ENCODE measurements around the gene HMX1. TPM values are rescaled to one million over a fixed set of nuclear protein-coding genes. Genes with fewer than 3 reads are reported as not detected.

HMX1 gene
- polyA plus RNA-seq, 1 of the 3 experiments (the other 2 are of a cell fraction), result 0.20 TPM

DNA sequence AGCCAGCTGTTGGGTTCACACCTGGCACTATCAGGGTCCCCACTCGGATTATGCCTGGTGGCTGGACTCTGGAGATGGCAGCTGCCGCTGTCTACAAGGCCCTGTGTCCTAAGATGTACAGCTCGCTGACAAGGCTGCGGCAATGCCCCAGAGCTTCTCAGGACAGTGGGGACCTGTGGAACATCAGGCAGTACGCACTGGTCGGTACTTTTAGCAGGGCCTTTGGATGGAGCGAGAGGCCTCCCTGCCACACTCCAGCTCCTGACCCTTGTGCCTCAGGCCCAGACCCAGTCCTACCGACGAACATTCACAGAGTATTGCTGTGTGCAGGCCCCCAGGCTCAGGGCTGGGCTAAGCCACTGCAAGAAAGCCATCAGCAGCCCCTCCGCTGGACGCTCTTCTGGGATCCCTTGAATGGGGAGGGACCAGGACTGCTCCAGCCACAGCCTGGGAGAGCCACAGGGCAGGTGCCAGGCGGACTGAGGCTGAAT, 45.7 kb upstream of the HMX1 start:
- H3K27ac ChIP-seq (ENCODE audit: low read depth in 2 of 2, low read length in 1 of 2), result no peak overlapping the region
- H3F3A ChIP-seq (replicated peaks; ENCODE audit: insufficient read depth), result no peaks in the 10 kb centered on the region
- H2AFZ ChIP-seq (ENCODE audit: low read depth), result no peak overlapping the region
- H3K9me2 ChIP-seq, result no peaks in the 10 kb centered on the region
- no peaks in the 10 kb centered on the region for H4K20me1 ChIP-seq (ENCODE audit: insufficient read depth)
- H3K79me2 ChIP-seq (ENCODE audit: insufficient read depth), result no peaks in the 10 kb centered on the region
- H3K27me3 ChIP-seq (ENCODE audit: insufficient read depth), result no peaks in the 10 kb centered on the region
- ChIA-PET POLR2A (interaction anchor here (0.8 kb wide), 1 partner anchor 310 kb away, joined by 3 read pairs; no protein-coding TSS in a partner anchor), CTCF (interaction anchor here (0.6 to 5.8 kb wide), 38 partner anchors 9 to 1332 kb away, joined by 3 to 89 read pairs (median 6); no protein-coding TSS in a partner anchor)
- H3K4me2 ChIP-seq, result no peak overlapping the region
- H3K9ac ChIP-seq, result no peak overlapping the region
- H3K4me1 ChIP-seq (ENCODE audit: control insufficient read depth in 1 of 2, insufficient read depth in 2 of 2, low read depth in 1 of 2, low read length in 1 of 2), result peaks cover 0 to 2% of the 10 kb centered on the region in 2 experiments; a peak in 1 of 4 replicates
- no peaks in the 10 kb centered on the region for H3K36me3 ChIP-seq (replicated peaks in 1 of 2; ENCODE audit: control insufficient read depth in 1 of 2, insufficient read depth in 2 of 2, low read length in 1 of 2)
- H3K4me3 ChIP-seq (ENCODE audit: low read depth in 2 of 2, low read length in 1 of 2), result no peak overlapping the region
- no peaks in the 10 kb centered on the region for H3K9me3 ChIP-seq
- WGBS (ENCODE audit: low lambda C conversion rate), result 48% methylated on average over 7 of the region's 12 CpGs
- no peak for DNase-seq
- no peak for TF ChIP-seq NRF1 (IDR thresholded peaks at IDR 0.05; ENCODE audit: low read depth, low read length)
- no peak for TF ChIP-seq EP300 (IDR thresholded peaks at IDR 0.05; ENCODE audit: borderline replicate concordance in 1 of 2, low read depth in 1 of 2, low read length in 1 of 2)
- TF ChIP-seq RAD21 (IDR thresholded peaks at IDR 0.05; ENCODE audit: low read length), result no peak
- no peak for TF ChIP-seq ELF1 (IDR thresholded peaks at IDR 0.05)
- TF ChIP-seq FOXM1 (IDR thresholded peaks at IDR 0.05; ENCODE audit: low read depth), result no peak
- TF ChIP-seq, protein P1, sequence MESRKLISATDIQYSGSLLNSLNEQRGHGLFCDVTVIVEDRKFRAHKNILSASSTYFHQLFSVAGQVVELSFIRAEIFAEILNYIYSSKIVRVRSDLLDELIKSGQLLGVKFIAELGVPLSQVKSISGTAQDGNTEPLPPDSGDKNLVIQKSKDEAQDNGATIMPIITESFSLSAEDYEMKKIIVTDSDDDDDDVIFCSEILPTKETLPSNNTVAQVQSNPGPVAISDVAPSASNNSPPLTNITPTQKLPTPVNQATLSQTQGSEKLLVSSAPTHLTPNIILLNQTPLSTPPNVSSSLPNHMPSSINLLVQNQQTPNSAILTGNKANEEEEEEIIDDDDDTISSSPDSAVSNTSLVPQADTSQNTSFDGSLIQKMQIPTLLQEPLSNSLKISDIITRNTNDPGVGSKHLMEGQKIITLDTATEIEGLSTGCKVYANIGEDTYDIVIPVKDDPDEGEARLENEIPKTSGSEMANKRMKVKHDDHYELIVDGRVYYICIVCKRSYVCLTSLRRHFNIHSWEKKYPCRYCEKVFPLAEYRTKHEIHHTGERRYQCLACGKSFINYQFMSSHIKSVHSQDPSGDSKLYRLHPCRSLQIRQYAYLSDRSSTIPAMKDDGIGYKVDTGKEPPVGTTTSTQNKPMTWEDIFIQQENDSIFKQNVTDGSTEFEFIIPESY (IDR thresholded peaks at IDR 0.05; ENCODE audit: borderline replicate concordance, low read depth), result no peak
- TF ChIP-seq CTCF (IDR thresholded peaks at IDR 0.05), result no peak
- no peak for TF ChIP-seq EZH2phosphoT487 (IDR thresholded peaks at IDR 0.05; ENCODE audit: borderline replicate concordance, low read depth)
- no peak for TF ChIP-seq JUND (IDR thresholded peaks at IDR 0.05)
- TF ChIP-seq MXI1 (IDR thresholded peaks at IDR 0.05; ENCODE audit: low read depth, low read length), result no peak
- TF ChIP-seq YY1 (IDR thresholded peaks at IDR 0.05; ENCODE audit: low read depth), result no peak
- TF ChIP-seq POLR2AphosphoS5 (IDR thresholded peaks at IDR 0.05; ENCODE audit: low read depth, low read length), result no peak
- no peak for TF ChIP-seq MEF2A (IDR thresholded peaks at IDR 0.05; ENCODE audit: borderline replicate concordance, low read depth)
- TF ChIP-seq TEAD4 (IDR thresholded peaks at IDR 0.05; ENCODE audit: borderline replicate concordance, insufficient read depth), result no peak
- no peak for TF ChIP-seq FOXJ3 (CRISPR knock-in tag; IDR thresholded peaks at IDR 0.05)
- TF ChIP-seq RFX5 (IDR thresholded peaks at IDR 0.05; ENCODE audit: low read length), result no peak
- no peak for TF ChIP-seq GABPA (IDR thresholded peaks at IDR 0.05; ENCODE audit: low read depth)
- no peak for TF ChIP-seq MAX (IDR thresholded peaks at IDR 0.05; ENCODE audit: low read depth)
- TF ChIP-seq GATA2 (CRISPR knock-in tag; IDR thresholded peaks at IDR 0.05), result no peak

Data from SK-N-SH (cell line).